Thoracic aorta (tissue), 2 donors: ENCODE data around the gene TMEM42. TPM values are rescaled to one million over a fixed set of nuclear protein-coding genes. Genes with fewer than 3 reads are reported as not detected.
A peak's percentile ranks its signal among the peaks of the same experiment; 100 is the strongest.
"Not testable (repeated sequence)": the region's sequence is repeated elsewhere in the genome, so short reads cannot be mapped to it uniquely, and the experiment has no call there.

ENCODE experiments used
- ATAC-seq: fragments of 150-250 bp; one replicate; pipeline ENCODE4 v1.8.0; 2017; ENCODE audit warnings: low read depth; ENCODE audit not compliant: insufficient number of reproducible peaks, low FRiP score
- DNase-seq: peaks from one replicate; pipeline ENCODE4 v3.0.0-alpha.2; 2020; ENCODE audit warnings: low spot score
- H3K27ac ChIP-seq, 2 donors: fragments of 200-600 bp; sonication (generic); 1 replicate in 1 of 2; 2 replicates in 1 of 2; pipeline ENCODE4 v1.5.1; 2016; ENCODE audit warnings: mild to moderate bottlenecking in 2 of 2, moderate library complexity in 2 of 2
- H3K27me3 ChIP-seq: fragments of 200-600 bp; sonication (generic); replicated peaks from 2 replicates; pipeline ENCODE4 v1.6.0; 2016; ENCODE audit warnings: mild to moderate bottlenecking; ENCODE audit not compliant: insufficient read depth
- H3K36me3 ChIP-seq: fragments of 200-600 bp; sonication (generic); one replicate; pipeline ENCODE4 v1.5.1; 2016
- H3K4me1 ChIP-seq, 2 donors: fragments of 200-600 bp; sonication (generic); 1 replicate in 1 of 2; 2 replicates in 1 of 2; pipeline versions ENCODE4 v1.5.1 to v1.6.0; 2016; ENCODE audit warnings: low read depth in 2 of 2, mild to moderate bottlenecking in 1 of 2; ENCODE audit not compliant: control insufficient read depth in 1 of 2
- H3K4me3 ChIP-seq: fragments of 200-600 bp; sonication (generic); 2 replicates; pipeline ENCODE4 v1.5.1; 2016; ENCODE audit warnings: mild to moderate bottlenecking
- H3K9me3 ChIP-seq: fragments of 200-600 bp; sonication (generic); 2 replicates; pipeline ENCODE4 v1.5.1; 2016
- total RNA-seq, 2 donors: library from RNA; depleted of rRNA; stranded (reverse); fragments of >200 nt; gene quantifications; one replicate each; pipeline versions ENCODE4 v1.1.0 to v1.2.3, GENCODE V29; 2016
- TF ChIP-seq, protein P1 (sequence below): fragments of 200-600 bp; sonication (generic); IDR thresholded peaks from one replicate; pipeline ENCODE4 v1.5.1; 2019; ENCODE audit warnings: antibody characterized with exemption

The TMEM42 gene
- total RNA-seq, result 10 to 100 TPM in 1 of 2 donors, 1 to 10 TPM in 1; 3.0 to 22.7 TPM

DNA sequence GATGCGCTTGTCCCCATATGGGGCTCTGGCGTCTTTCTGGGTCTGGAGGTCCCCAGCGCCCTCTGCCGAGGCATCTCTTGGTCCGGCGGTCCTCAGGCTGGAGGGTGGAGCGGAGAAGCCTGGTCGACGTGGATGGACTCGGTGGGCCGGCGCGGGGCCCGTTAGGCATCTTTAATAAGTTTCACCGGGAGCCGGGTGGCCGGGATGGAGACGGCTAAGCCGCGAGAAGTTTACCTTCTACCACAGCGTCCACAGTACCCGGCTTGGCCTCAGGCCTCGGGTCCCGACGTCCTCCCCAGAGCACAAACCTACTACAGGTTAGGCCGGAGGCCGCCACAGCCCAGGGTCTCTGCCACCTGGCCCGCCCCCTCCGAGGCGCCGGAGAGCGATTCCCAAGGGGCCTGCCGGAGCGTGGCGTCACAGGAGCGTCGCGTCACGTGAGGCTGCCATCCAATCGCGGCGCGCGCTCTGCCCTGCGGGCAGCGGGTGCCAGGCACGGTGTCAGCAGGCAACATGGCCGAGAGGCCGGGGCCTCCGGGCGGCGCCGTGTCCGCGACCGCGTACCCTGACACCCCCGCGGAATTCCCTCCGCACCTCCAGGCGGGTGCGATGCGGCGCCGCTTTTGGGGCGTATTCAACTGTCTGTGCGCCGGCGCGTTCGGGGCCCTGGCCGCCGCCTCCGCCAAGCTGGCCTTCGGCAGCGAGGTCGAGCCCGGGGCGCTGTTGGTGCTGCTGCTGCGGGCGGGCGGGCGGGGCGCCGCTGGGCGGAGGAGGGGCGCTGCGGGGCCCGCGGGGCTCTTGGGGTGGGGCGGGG is at the start of gene TMEM42:
Gene TMEM42, plus strand, starts transcription at position 501 of the 814 bp plus-strand sequence. Its CDS starts 13 bp downstream, at position 514.
- Histone ChIP-seq H3K36me3 (no peaks in the 10 kb centered on the region), H3K27me3 (no peaks in the 10 kb centered on the region), H3K9me3 (peaks cover 3% of the 10 kb centered on the region), H3K4me1 (peaks cover 6 to 12% of the 10 kb centered on the region in 2 donors), H3K27ac (peak within 1 kb of the TSS; percentile 75 to 91), H3K4me3 (peak within 1 kb of the TSS; percentile 82)
- TF ChIP-seq, protein P1, sequence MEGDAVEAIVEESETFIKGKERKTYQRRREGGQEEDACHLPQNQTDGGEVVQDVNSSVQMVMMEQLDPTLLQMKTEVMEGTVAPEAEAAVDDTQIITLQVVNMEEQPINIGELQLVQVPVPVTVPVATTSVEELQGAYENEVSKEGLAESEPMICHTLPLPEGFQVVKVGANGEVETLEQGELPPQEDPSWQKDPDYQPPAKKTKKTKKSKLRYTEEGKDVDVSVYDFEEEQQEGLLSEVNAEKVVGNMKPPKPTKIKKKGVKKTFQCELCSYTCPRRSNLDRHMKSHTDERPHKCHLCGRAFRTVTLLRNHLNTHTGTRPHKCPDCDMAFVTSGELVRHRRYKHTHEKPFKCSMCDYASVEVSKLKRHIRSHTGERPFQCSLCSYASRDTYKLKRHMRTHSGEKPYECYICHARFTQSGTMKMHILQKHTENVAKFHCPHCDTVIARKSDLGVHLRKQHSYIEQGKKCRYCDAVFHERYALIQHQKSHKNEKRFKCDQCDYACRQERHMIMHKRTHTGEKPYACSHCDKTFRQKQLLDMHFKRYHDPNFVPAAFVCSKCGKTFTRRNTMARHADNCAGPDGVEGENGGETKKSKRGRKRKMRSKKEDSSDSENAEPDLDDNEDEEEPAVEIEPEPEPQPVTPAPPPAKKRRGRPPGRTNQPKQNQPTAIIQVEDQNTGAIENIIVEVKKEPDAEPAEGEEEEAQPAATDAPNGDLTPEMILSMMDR, result no peak
- DNase-seq, result peak; percentile 66
- peak; percentile 95 for ATAC-seq

- Histone ChIP-seq H3K4me1 (no peaks in the 10 kb centered on the region), H3K4me3 (no peak overlapping the region), H3K36me3 (no peaks in the 10 kb centered on the region), H3K27ac (no peak overlapping the region), H3K27me3 (no peaks in the 10 kb centered on the region), H3K9me3 (no peaks in the 10 kb centered on the region)
- ATAC-seq, result no peak
- no peak for DNase-seq
- TF ChIP-seq, protein P1, result no peak
These were observed 47.0 kb upstream of the TMEM42 start for GRCh38 chr3:44814751-44815150.

DNA sequence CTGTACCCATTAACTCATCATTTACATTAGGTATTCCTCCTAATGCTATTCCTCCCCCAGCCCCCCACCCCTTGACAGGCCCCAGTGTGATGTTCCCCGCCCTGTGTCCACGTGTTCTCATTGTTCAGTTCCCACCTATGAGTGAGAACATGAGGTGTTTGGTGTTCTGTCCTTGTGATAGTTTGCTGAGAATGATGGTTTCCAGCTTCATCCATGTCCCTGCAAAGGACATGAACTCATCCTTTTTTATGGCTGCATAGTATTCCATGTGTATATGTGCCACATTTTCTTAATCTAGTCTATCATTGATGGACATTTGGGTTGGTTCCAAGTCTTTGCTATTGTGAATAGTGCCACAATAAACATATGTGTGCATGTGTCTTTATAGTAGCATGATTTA is 45.4 kb upstream of the TMEM42 start:
- H3K27me3 ChIP-seq, H3K4me1 ChIP-seq, H3K4me3 ChIP-seq, ATAC-seq, H3K27ac ChIP-seq, DNase-seq, H3K9me3 ChIP-seq, H3K36me3 ChIP-seq: not testable (repeated sequence)

GRCh38 chr3:44821206-44821605 is 40.5 kb upstream of the TMEM42 start:
- not testable (repeated sequence) for H3K27ac ChIP-seq, H3K4me1 ChIP-seq, H3K27me3 ChIP-seq, H3K9me3 ChIP-seq, H3K4me3 ChIP-seq, ATAC-seq, DNase-seq, H3K36me3 ChIP-seq

GRCh38 chr3:44825264-44825925 is 36.3 kb upstream of the TMEM42 start:
- no peaks in the 10 kb centered on the region for H3K9me3 ChIP-seq
- ATAC-seq, result no peak
- no peaks in the 10 kb centered on the region for H3K36me3 ChIP-seq
- no peaks in the 10 kb centered on the region for H3K27me3 ChIP-seq
- no peak for DNase-seq
- TF ChIP-seq, protein P1, result no peak
- H3K27ac ChIP-seq, result no peak overlapping the region
- no peak overlapping the region for H3K4me3 ChIP-seq
- H3K4me1 ChIP-seq, result no peaks in the 10 kb centered on the region

- no peaks in the 10 kb centered on the region for H3K9me3 ChIP-seq
- TF ChIP-seq, protein P1, result no peak
- ATAC-seq, result no peak
- H3K4me3 ChIP-seq, result no peak overlapping the region
- no peak overlapping the region for H3K27ac ChIP-seq
- no peak for DNase-seq
- no peaks in the 10 kb centered on the region for H3K27me3 ChIP-seq
- no peaks in the 10 kb centered on the region for H3K36me3 ChIP-seq
- no peaks in the 10 kb centered on the region for H3K4me1 ChIP-seq
These were observed 34.5 kb upstream of the TMEM42 start for GRCh38 chr3:44827196-44827595.
